DMS53 (cell line): ENCODE data around the gene TENM3.
"Not testable (repeated sequence)": the region's sequence is repeated elsewhere in the genome, so short reads cannot be mapped to it uniquely, and the experiment has no call there.

Experiments
- DNase-seq: peaks from one replicate; lab custom pipeline; 2025; lab: John Stamatoyannopoulos, UW

The TENM3 gene

DNA sequence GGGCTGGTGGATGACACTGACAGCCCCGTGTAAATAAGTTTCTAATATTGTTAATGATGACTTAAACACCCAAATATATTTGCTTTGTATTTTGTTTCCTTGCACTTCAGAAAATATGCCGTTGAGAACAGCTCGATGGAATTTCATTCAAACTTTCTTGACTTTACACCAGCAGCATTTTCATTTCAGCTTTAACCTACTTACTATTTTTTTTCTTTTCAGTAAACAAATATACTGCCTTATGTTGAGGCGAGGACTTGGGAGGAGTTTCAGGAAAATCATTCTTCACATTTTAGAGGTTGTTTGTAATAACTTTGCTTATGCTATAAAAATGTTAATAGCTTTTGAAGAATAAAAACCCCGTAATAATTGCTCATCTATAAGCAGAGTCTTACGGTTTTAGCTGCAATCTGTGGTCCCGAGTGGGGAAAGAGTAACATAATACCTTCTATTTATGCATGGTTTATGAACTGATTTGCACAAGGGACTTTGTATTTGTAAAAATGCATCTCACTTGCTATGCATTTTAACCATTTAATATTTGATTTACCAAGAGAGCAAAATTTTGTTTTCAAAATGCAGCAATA, 14.1 kb upstream of the TENM3 start:
- DNase-seq = no peak

GRCh38 chr4:182230256-182230655, 12.9 kb upstream of the TENM3 start:
- no peak for DNase-seq

GRCh38 chr4:182231080-182231479, 12.1 kb upstream of the TENM3 start:
- DNase-seq = no peak

- no peak for DNase-seq
Measured at GRCh38 chr4:182231496-182231895, 11.7 kb upstream of the TENM3 start.

DNA sequence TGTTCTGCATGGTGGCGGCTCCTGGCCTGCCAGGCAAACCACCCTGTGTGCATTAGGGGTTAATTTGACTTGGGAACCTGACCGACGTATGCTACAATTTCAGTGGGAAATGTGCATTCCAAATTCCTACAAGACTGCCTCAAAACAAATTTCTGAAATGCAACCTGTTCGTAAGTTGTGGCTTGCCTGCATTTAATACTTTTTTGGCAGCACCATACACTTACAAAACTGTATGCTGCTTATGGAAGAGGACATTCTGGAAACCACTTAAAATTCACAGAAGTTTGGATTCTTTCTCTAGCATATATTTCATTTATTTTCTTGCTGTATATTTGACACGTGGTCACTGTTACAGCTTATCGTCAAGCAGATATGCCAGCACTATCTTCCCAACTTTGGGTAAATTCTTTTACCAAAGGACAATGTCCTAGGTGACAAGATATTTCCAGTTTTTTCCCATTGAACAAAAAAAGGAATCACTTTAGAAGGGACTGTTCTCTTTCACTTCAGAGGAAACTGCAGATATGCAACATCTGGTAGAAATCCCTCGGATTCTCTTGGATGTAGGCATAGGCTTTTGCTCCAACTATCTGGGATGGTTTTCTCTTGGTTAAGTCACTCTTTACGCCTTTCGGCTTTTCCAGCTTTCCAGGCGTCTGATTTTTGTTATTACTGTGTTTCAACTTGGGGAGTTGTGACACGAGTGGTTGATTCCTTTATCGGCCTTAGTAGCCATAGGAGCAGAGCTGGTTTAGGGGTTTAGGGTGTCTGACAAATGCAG, 9.7 kb upstream of the TENM3 start:
- no peak for DNase-seq

GRCh38 chr4:182235021-182235795, 8.0 kb upstream of the TENM3 start:
- DNase-seq = no peak

DNA sequence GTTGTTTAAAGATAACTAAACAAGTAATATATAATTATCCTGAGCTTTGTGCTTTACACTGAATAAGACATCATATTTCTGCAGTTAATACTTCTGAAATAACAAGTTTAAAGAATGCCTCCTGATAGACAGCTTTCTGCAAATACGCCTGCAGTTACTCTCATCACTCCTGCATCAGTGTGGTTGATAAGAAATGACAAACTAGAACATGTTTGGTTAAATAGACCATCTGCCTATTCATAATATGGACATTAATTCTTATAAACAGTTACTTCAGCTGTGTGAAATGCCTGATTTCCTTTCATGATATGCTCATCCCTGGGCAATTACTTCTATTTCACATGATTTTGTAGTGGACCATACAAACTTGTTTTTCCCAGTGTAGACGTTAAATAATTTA, 7.0 kb upstream of the TENM3 start:
- no peak for DNase-seq

GRCh38 chr4:182237010-182237409, 6.2 kb upstream of the TENM3 start:
- not testable (repeated sequence) for DNase-seq

GRCh38 chr4:182238355-182238931, 4.8 kb upstream of the TENM3 start:
- DNase-seq = no peak

DNA sequence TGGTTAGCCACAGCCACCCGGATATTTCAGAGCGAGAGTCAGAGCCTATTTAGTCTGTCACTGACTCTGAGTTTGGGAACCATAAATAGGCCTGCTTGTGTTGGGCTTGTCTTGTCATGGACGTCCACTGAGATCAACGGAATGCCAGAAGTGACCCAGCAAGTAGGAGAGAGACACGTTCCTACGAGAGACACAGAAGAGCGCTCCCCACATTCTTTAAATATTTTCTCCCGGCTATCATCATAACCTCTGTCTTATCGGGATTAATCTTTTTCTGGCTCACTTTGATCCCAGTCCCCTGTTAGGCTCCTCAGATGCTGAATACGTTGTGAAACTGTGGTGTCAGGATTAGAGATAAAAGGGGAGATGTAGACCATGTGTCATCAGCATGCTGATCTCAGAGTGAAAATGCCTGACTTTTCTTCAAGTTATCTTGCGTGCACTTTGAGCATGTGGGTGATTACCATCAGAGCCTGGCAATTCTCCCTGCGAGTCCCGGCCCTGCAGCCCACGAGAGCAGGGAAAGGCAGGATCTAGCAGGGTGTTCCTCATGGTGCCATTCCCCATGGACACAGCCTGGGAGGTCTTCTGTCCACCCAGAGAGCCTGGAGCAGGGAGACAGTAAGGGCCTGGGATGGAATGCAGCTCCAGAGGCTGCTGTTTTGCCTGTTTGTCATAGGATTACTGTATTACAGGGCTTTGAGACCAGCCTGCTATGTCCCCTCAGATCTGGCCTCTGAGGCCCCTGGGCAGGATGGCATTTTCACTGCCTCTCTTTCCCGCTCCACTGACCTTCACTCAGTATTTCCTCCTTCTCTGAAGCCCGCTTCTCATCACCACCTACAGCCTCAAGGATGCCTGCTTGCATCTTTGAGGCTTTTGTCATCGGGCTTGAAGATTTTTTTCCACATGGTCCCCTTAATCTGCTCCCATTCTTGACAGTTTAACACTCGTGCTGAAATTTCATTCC, 2.8 kb upstream of the TENM3 start:
- DNase-seq = no peak

GRCh38 chr4:182242260-182242659, 942 bp upstream of the TENM3 start:
- not testable (repeated sequence) for DNase-seq

- no peak for DNase-seq
Measured at GRCh38 chr4:182242787-182243186, 415 bp upstream of the TENM3 start.

DNA sequence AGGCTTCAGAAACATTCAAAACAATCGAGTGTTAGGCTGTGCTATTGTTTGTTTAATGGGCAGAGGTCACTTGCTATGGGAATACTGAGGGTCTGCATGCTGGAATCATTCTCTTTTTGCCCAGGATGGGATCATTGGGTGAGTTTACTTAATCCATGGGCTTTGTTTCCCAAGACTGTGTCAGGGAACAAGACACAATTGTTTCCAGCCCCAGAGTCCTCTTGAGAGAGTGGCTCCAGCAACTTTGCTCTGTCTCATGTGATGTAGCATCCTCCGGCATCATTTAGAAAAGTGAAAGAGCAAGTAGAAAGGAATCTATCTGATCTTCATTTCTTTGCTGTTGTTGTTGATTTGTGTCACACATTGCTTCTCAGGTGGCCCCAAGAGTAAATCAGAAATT, 1.8 kb downstream of the TENM3 start:
- DNase-seq = no peak

GRCh38 chr4:182245541-182246215, 2.5 kb downstream of the TENM3 start:
- no peak for DNase-seq

GRCh38 chr4:182246401-182247205, 3.4 kb downstream of the TENM3 start:
- no peak for DNase-seq

DNA sequence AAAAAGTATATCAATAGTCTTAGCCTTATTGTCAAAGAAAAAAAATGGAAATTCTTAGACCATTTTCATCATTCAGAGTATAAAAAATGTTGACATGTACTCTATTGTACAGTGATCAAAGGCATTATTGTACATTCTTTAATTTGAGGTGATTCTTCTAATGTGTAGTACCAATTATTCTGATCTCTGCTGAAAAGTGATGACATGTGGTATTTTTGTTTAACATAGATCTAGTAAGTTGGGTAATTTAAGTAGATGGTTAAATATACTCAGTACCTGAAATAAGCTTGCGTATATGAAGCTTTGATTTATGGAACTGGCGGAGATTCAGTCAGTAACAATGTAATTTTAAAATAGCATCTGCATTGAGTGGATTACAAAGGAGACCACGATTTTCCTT, 5.1 kb downstream of the TENM3 start:
- DNase-seq = no peak

GRCh38 chr4:182250446-182250845, 7.2 kb downstream of the TENM3 start:
- no peak for DNase-seq

DNA sequence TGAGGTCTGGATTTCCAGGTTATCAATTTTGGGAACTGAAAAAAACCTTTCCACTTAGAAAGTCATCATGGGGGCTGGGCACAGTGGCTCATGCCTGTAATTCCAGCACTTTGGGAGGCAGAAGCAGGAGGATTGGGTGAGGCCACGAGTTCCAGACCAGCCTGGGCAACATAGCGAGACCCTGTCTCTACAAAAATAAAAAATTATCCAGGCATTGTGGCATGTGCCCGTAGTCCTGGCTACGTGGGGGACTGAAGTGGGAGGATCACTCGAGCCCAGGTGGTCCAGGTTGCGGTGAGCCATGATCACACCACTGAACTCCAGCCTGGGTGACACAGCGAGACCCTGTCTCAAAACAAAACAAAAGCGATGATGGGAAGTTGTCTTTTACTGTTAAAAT, 7.9 kb downstream of the TENM3 start:
- DNase-seq = no peak

- no peak for DNase-seq
Measured at GRCh38 chr4:182252220-182252619, 9.0 kb downstream of the TENM3 start.
